ENCODE data around the gene MAGEA12.
"Not testable (repeated sequence)": the region's sequence is repeated elsewhere in the genome, so short reads cannot be mapped to it uniquely, and the experiment has no call there.

Gene MAGEA12

GRCh38 chrX:152733261-152733975 lies at the start of gene MAGEA12, which contains the start of gene CSAG1:
MAGEA12 (plus strand) TSS chrX:152733757; CDS start chrX:152736162, 2,405 bp downstream.
CSAG1 (minus strand) TSS chrX:152733721; CDS start chrX:152732460, 1,261 bp downstream.
- FAIRE-seq (no peak), DNase-seq (ENCODE audit: insufficient read length, low spot score) (peak; percentile 53)
- TF ChIP-seq CTCF (IDR thresholded peaks at IDR 0.05; ENCODE audit: insufficient read depth, missing control alignments), result no peak

GRCh38 chrX:152697952-152698931 lies 35.3 kb upstream of the MAGEA12 start, which contains the start of gene MAGEA3:
MAGEA3 (plus strand) TSS chrX:152698794; CDS start chrX:152700833, 2,039 bp downstream.
- not testable (repeated sequence) for DNase-seq (ENCODE audit: insufficient read length, low spot score); FAIRE-seq

DNA sequence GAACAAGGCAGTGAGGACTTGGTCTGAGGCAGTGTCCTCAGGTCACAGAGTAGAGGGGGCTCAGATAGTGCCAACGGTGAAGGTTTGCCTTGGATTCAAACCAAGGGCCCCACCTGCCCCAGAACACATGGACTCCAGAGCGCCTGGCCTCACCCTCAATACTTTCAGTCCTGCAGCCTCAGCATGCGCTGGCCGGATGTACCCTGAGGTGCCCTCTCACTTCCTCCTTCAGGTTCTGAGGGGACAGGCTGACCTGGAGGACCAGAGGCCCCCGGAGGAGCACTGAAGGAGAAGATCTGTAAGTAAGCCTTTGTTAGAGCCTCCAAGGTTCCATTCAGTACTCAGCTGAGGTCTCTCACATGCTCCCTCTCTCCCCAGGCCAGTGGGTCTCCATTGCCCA lies 33.2 kb upstream of the MAGEA12 start:
- not testable (repeated sequence) for DNase-seq (ENCODE audit: insufficient read length, low spot score); FAIRE-seq

DNA sequence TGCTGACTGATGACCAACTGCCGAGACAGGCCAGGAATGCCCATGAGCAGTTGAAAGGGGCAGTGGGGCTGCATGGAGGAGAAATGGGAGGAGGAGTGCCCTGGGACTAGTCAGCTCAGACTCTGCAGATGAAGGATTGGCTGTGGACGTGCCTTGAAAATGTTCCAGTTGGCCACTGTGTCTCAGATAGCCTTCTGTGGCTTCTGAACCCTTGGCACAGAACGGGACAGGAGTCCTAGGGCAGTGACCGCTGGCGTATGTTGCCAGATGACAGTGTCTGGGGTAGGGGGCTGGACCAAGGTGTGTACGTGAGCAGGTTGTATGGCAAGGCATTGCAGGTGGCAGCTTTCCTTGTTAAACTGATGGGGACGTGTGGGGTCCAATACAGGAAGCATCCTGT lies 27.1 kb upstream of the MAGEA12 start:
- not testable (repeated sequence) for DNase-seq (ENCODE audit: insufficient read length, low spot score); FAIRE-seq

GRCh38 chrX:152709173-152709572 lies 24.4 kb upstream of the MAGEA12 start, which contains the start of gene CSAG2:
CSAG2 (minus strand) TSS chrX:152709273; CDS start chrX:152709112, 161 bp downstream.
- FAIRE-seq; DNase-seq (ENCODE audit: insufficient read length, low spot score): not testable (repeated sequence)

- not testable (repeated sequence) for DNase-seq (ENCODE audit: insufficient read length, low spot score)
- FAIRE-seq, result peak; percentile 89
Observed at GRCh38 chrX:152713195-152713594, 20.4 kb upstream of the MAGEA12 start.

GRCh38 chrX:152713815-152714787 lies 19.5 kb upstream of the MAGEA12 start, which contains the start of gene MAGEA2B:
MAGEA2B (plus strand) TSS chrX:152714628; CDS start chrX:152717107, 2,479 bp downstream.
- FAIRE-seq, result peak; percentile 95
- not testable (repeated sequence) for DNase-seq (ENCODE audit: insufficient read length, low spot score)

DNA sequence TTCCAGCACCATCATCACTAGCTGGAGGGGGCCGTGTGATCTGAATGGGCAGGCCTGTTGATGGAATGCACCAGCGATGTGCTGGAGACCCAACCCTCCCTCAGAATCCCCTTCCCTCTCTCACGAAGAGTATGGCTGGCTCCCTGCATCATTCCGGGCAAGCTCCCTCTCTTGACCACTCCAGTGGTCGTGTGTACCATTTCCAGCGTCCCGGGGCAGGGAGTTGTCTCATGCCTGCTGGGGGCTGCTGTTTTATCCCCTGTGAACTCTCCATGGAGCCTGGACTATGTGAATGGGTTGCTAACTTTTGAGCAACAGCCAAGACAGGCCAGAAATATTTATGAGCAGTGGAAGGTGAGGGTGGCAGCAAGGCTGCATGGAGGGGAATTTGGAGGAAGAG lies 8.1 kb upstream of the MAGEA12 start:
- DNase-seq (ENCODE audit: insufficient read length, low spot score) (no peak), FAIRE-seq (no peak)
- TF ChIP-seq CTCF (IDR thresholded peaks at IDR 0.05; ENCODE audit: insufficient read depth, missing control alignments), result no peak

DNA sequence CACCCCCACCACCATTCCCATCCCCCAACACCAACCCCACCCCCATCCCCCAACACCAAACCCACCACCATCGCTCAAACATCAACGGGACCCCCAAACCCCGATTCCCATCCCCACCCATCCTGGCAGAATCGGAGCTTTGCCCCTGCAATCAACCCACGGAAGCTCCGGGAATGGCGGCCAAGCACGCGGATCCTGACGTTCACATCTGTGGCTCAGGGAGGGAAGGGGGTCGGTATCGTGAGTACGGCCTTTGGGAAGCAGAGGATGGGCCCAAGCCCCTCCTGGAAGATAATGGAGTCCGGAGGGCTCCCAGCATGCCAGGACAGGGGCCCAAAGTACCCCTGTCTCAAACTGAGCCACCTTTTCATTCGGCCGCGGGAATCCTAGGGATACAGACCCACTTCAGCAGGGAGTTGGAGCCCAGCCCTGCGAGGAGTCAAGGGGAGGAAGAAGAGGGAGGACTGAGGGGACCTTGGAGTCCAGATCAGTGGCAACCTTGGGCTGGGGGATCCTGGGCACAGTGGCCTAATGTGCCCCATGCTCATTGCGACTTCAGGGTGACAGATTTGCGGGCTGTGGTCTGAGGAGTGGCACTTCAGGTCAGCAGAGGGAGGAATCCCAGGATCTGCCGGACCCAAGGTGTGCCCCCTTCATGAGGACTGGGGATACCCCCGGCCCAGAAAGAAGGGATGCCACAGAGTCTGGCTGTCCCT lies 744 bp downstream of the MAGEA12 start:
- FAIRE-seq, result not testable (repeated sequence)

GRCh38 chrX:152735101-152735500 lies 1.5 kb downstream of the MAGEA12 start:
- no peak for TF ChIP-seq CTCF (IDR thresholded peaks at IDR 0.05; ENCODE audit: insufficient read depth, missing control alignments)
- no peak for DNase-seq (ENCODE audit: insufficient read length, low spot score)
- FAIRE-seq, result no peak

More for the DNA sequence above, 744 bp downstream of the MAGEA12 start:
- not testable (repeated sequence) for DNase-seq (ENCODE audit: insufficient read length, low spot score)
